Motor neuron (in vitro differentiated cells): ENCODE measurements around the gene ZNF439. TPM values are rescaled to one million over a fixed set of nuclear protein-coding genes. Genes with fewer than 3 reads are reported as not detected.

Experiments used
- total RNA-seq, 8 experiments: library from RNA; unstranded; fragments of 300-600 nt; gene quantifications; 2 replicates each; pipeline versions ENCODE4 v1.2.3 to v1.2.4, GENCODE V29; 2022

Gene ZNF439
- total RNA-seq, 8 experiments from 2014 or later: 1.7 to 19.2 (median 11.0) TPM

Other genes starting within 250 kb of the ZNF439 start
- gene ZNF823, start 109.8 kb upstream of the ZNF439 start, total RNA-seq: 10 to 100 TPM in 2 of 8 experiments, 1 to 10 TPM in 6; 4.7 to 13.8 (median 8.2) TPM
- 10 to 100 TPM in 5 of 8 experiments, 1 to 10 TPM in 3; 3.8 to 80.3 (median 21.5) TPM for gene ZNF441, start 81.7 kb upstream of the ZNF439 start, total RNA-seq
- gene ZNF491, start 50.2 kb upstream of the ZNF439 start, total RNA-seq: 1 to 10 TPM in 6 of 8 experiments, under 1 TPM in 2; 0.87 to 8.6 (median 5.7) TPM
- gene ZNF440, start 34.5 kb upstream of the ZNF439 start, total RNA-seq: 10 to 100 TPM in 7 of 8 experiments, 1 to 10 TPM in 1; 7.2 to 20.1 (median 15.9) TPM
- 10 to 100 TPM in 3 of 8 experiments, 1 to 10 TPM in 5; 2.3 to 13.7 (median 8.5) TPM for gene ZNF69, start 39.1 kb downstream of the ZNF439 start, total RNA-seq
- 10 to 100 TPM in 7 of 8 experiments, 1 to 10 TPM in 1; 4.3 to 22.7 (median 15.2) TPM for gene ZNF700, start 76.4 kb downstream of the ZNF439 start, total RNA-seq
- gene ZNF763, start 116.3 kb downstream of the ZNF439 start, total RNA-seq: 1 to 10 TPM in 7 of 8 experiments, under 1 TPM in 1; 0.99 to 9.6 (median 6.7) TPM
- 10 to 100 TPM in 5 of 8 experiments, 1 to 10 TPM in 3; 2.1 to 33.8 (median 20.0) TPM for gene ZNF433, start 187.0 kb downstream of the ZNF439 start, total RNA-seq
- gene ZNF878, start 204.2 kb downstream of the ZNF439 start, total RNA-seq: 1 to 10 TPM in 5 of 8 experiments, under 1 TPM in 1, not detected in 2; 0.36 to 3.0 (median 1.3) TPM
- 10 to 100 TPM in 5 of 8 experiments, 1 to 10 TPM in 2, under 1 TPM in 1; 0.22 to 25.3 (median 14.8) TPM for gene ZNF844, start 216.0 kb downstream of the ZNF439 start, total RNA-seq